Gastrocnemius medialis (tissue), 4 donors: Measurements from ENCODE around the gene ZACN.

Experiments
- CTCF ChIP-seq, 5 experiments: fragments of 450-650 bp in 3 of 5; fragments of 200-600 bp in 2 of 5; sonication (generic) in 2 of 5; IDR thresholded peaks in 4 of 5; conservative IDR thresholded peaks in 1 of 5; 1 replicate in 4 of 5; 2 replicates in 1 of 5; pipeline ENCODE4 v1.5.1; 2016 to 2019; ENCODE audit warnings: antibody characterized with exemption in 5 of 5, mild to moderate bottlenecking in 3 of 5, moderate library complexity in 3 of 5
- POLR2A ChIP-seq, 2 donors: fragments of 450-650 bp; IDR thresholded peaks; one replicate each; pipeline ENCODE4 v1.6.1; 2017; ENCODE audit warnings: antibody characterized with exemption in 2 of 2, mild to moderate bottlenecking in 2 of 2, moderate library complexity in 2 of 2

- TF ChIP-seq CTCF (IDR thresholded peaks at IDR 0.05 in 4 of 5, conservative IDR thresholded peaks at IDR 0.05 in 1 of 5) (no peak), POLR2A (IDR thresholded peaks at IDR 0.05) (no peak)
These were observed 44.3 kb upstream of the ZACN start for GRCh38 chr17:76034428-76035350.
